MCF 10A (cell line): Measurements from ENCODE around the gene PTPRK. TPM values are rescaled to one million over a fixed set of nuclear protein-coding genes. Genes with fewer than 3 reads are reported as not detected.

Experiments
- BruUV-seq: library from RNA; stranded (reverse); fragments of 400-500 nt; replicated peaks from 2 replicates; lab custom pipeline; 2021; lab: Mats Ljungman, UMichigan
- CTCF ChIA-PET: fragments of 300-600 bp; sonication (Branson Sonifier 250); formaldehyde crosslinking; extraction: SDS; loops from one replicate; lab custom pipeline; 2021; ENCODE audit warnings: antibody characterized with exemption, inconsistent platforms; lab: Yijun Ruan, JAX
- POLR2A ChIA-PET: fragments of 300-600, 350-650 bp; sonication (Branson Sonifier 250); formaldehyde crosslinking; extraction: SDS; loops from one replicate; lab custom pipeline; 2020; ENCODE audit warnings: antibody characterized with exemption, inconsistent platforms; lab: Yijun Ruan, JAX
- DNase-seq: peaks from one replicate; pipeline ENCODE4 v3.0.0-alpha.2; 2018; ENCODE audit not compliant: unreplicated experiment
- H3K27ac Mint-ChIP-seq: one replicate; pipeline ENCODE4 v1.8.0; 2022; ENCODE audit warnings: mild to moderate bottlenecking, low read depth, mixed read lengths; ENCODE audit not compliant: unreplicated experiment
- H3K27me3 Mint-ChIP-seq: one replicate; pipeline ENCODE4 v1.8.0; 2022; ENCODE audit warnings: mixed read lengths; ENCODE audit not compliant: insufficient read depth, unreplicated experiment
- H3K36me3 Mint-ChIP-seq: one replicate; pipeline ENCODE4 v1.8.0; 2022; ENCODE audit warnings: mild to moderate bottlenecking, moderate library complexity, mixed read lengths; ENCODE audit not compliant: insufficient read depth, unreplicated experiment
- H3K4me1 Mint-ChIP-seq: one replicate; pipeline ENCODE4 v1.8.0; 2022; ENCODE audit warnings: mixed read lengths; ENCODE audit not compliant: insufficient read depth, unreplicated experiment
- H3K4me3 Mint-ChIP-seq: one replicate; pipeline ENCODE4 v1.8.0; 2022; ENCODE audit warnings: mild to moderate bottlenecking, moderate library complexity, mixed read lengths; ENCODE audit not compliant: unreplicated experiment
- H3K9me3 Mint-ChIP-seq: one replicate; pipeline ENCODE4 v1.8.0; 2022; ENCODE audit warnings: mixed read lengths; ENCODE audit not compliant: unreplicated experiment
- CTCF ChIP-seq: fragments of 200-600 bp; IDR thresholded peaks from one replicate; pipeline ENCODE4 v1.8.0; 2022; ENCODE audit warnings: antibody characterized with exemption, mild to moderate bottlenecking; ENCODE audit not compliant: unreplicated experiment
- intact Hi-C: fragments of 100-400 bp; cut with micrococcal nuclease; formaldehyde crosslinking; loops from 2 replicates; pipeline ENCODE4 v1.14.1; 2022
- total RNA-seq: library from RNA; stranded (reverse); gene quantifications from 2 replicates; pipeline ENCODE4 v1.2.3, GENCODE V29; 2022

The PTPRK gene
- total RNA-seq, 1 experiment from 2014 or later = 50.2 TPM

DNA sequence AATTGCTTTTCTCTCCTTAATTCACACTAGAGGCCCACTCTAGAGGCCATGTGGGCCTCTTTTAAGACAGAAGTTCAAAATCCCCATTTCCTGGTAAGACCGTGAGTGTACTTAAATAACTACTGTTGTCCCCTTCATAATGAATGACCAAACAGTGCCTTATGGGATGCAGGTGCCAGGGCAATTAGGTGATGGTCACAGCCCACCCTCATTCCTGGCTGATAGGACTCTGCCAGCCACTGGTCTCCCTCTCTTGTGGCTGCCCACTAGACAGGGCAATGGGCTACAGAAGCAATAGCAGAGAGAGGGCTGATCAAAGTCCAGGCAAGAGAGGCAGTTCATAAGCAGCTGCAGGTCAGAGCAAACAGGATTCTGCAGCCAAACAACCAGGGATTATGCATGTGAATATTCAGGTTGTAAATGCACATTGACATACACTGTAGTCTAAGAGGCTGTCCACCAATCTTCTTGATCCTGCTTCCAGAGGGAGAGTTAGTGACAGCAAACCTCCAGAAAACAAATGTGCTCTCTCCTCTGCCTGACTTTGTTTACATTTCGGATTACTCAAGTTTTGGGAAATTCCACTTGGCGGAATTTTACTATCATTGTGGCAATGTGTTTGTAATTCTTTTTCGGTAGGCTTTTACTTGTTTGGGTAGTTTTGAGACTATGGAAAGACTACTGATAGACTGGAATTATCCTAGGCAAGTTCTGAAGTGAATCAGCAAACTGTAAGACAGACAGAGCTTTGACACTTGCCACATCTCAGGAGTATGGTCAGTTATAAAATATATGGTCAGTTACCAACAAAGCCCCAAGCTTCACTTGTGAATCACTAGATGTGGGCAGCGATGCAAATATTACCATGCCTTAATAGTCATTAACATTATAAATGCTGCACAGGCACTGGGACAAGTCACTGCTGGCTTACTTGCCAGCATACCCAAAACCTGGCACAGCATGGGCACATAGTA, 12.8 kb downstream of the PTPRK start:
- peak overlapping the region; percentile 85 for H3K27ac Mint-ChIP-seq
- ChIA-PET POLR2A (interaction anchor here (0.6 to 8.0 kb wide), 12 partner anchors 8 to 1394 kb away, joined by 3 to 90 read pairs (median 3); partner anchors contain the start of gene PTPRK), CTCF (interaction anchor here (0.5 to 1.3 kb wide), 4 partner anchors 8 to 263 kb away, joined by 3 to 9 read pairs (median 4); no protein-coding TSS in a partner anchor)
- no peaks in the 10 kb centered on the region for H3K27me3 Mint-ChIP-seq
- H3K36me3 Mint-ChIP-seq = no peaks in the 10 kb centered on the region
- intact Hi-C loops = loop anchor here (2.0 kb wide), 1 partner anchor 35 kb away; no protein-coding TSS in a partner anchor
- no peak for TF ChIP-seq CTCF
- H3K4me3 Mint-ChIP-seq = peak overlapping the region; percentile 68
- peak; percentile 67 for DNase-seq
- H3K4me1 Mint-ChIP-seq = peaks cover 44% of the 10 kb centered on the region
- BruUV-seq = TSS peak; percentile 36
- H3K9me3 Mint-ChIP-seq = no peaks in the 10 kb centered on the region

- no peak for TF ChIP-seq CTCF
- BruUV-seq = no TSS peak
- intact Hi-C loops = no loop called here
- ChIA-PET CTCF (interaction anchor here (0.6 to 1.5 kb wide), 4 partner anchors 9 to 567 kb away, joined by 3 to 6 read pairs (median 3); partner anchors contain the start of gene PTPRK), POLR2A (interaction anchor here (0.7 to 8.0 kb wide), 2 partner anchors 13 to 301 kb away, joined by 3 to 90 read pairs; partner anchors contain the start of gene PTPRK)
- Mint-ChIP-seq H3K4me1 (peaks cover 31% of the 10 kb centered on the region), H3K9me3 (no peaks in the 10 kb centered on the region), H3K27me3 (no peaks in the 10 kb centered on the region), H3K4me3 (no peak overlapping the region), H3K36me3 (no peaks in the 10 kb centered on the region), H3K27ac (no peak overlapping the region)
- no peak for DNase-seq
These were observed 14.8 kb downstream of the PTPRK start for GRCh38 chr6:128505603-128506002.

DNA sequence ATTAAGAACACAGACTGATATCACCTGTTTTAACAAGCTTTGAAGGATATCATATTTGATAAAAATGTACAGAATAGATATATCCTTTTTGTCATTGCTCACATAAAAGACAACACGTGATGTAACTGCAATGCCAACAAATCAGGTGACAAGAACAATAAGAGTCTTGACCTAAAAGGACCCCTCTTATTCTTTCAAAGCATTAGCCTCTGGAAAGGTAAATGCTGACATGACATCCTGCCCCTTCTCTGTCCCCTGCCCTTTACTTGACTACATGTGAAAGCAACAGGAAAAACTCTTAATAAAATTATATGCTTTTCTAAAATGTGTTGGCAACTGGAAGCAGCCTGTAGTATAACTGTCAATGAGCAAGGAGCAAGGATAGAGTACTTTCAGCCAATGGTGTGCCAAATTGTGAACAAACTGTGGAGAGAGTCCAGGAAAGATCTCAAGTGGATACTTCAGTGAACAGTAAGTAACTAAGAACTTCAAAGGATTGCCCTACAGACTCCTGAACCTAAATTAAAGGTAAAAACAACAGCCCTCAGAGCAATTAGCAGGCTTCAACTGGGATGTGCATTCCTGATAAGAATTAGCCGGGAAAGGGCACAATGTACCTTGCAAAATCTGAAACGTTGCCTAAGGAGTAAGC, 16.3 kb downstream of the PTPRK start:
- BruUV-seq = no TSS peak
- Mint-ChIP-seq H3K4me1 (peaks cover 33% of the 10 kb centered on the region), H3K27ac (no peak overlapping the region), H3K36me3 (no peaks in the 10 kb centered on the region), H3K4me3 (no peak overlapping the region), H3K27me3 (no peaks in the 10 kb centered on the region), H3K9me3 (no peaks in the 10 kb centered on the region)
- intact Hi-C loops = no loop called here
- no peak for TF ChIP-seq CTCF
- no peak for DNase-seq
- ChIA-PET CTCF (interaction anchor here (1.1 kb wide), 1 partner anchor 8 kb away, joined by 3 read pairs; no protein-coding TSS in a partner anchor), POLR2A (interaction anchor here (2.8 kb wide), 1 partner anchor 8 kb away, joined by 12 read pairs; no protein-coding TSS in a partner anchor)
